LNCAP (cell line): ENCODE measurements around the gene MAP3K5.

Experiments
- CTCF ChIP-seq: fragments of 450-650 bp; IDR thresholded peaks from 2 replicates; pipeline ENCODE4 v1.5.1; 2017; ENCODE audit warnings: mild to moderate bottlenecking

Gene MAP3K5

GRCh38 chr6:136566851-136567250 lies 225.4 kb downstream of the MAP3K5 start:
- no peak for TF ChIP-seq CTCF

- no peak for TF ChIP-seq CTCF
These were observed 226.2 kb downstream of the MAP3K5 start for GRCh38 chr6:136566007-136566487.

- no peak for TF ChIP-seq CTCF
These were observed 228.1 kb downstream of the MAP3K5 start for GRCh38 chr6:136564180-136564579.

- no peak for TF ChIP-seq CTCF
These were observed 228.7 kb downstream of the MAP3K5 start for GRCh38 chr6:136563386-136564152.

GRCh38 chr6:136562211-136562610 lies 230.1 kb downstream of the MAP3K5 start:
- TF ChIP-seq CTCF: no peak

GRCh38 chr6:136553166-136553787 lies 239.0 kb downstream of the MAP3K5 start:
- TF ChIP-seq CTCF: no peak

GRCh38 chr6:136552054-136552453 lies 240.2 kb downstream of the MAP3K5 start:
- TF ChIP-seq CTCF: no peak
